GM20431 (cell line): ENCODE results near the gene SEPTIN10.

Source experiments
- in situ Hi-C: fragments of 300-500 bp; cut with MseI, MboI; formaldehyde crosslinking; loops from one replicate; pipeline ENCODE4 v1.15.0; 2020; ENCODE audit warnings: low sequenced_read_pairs; ENCODE audit not compliant: unreplicated experiment

Gene SEPTIN10

DNA sequence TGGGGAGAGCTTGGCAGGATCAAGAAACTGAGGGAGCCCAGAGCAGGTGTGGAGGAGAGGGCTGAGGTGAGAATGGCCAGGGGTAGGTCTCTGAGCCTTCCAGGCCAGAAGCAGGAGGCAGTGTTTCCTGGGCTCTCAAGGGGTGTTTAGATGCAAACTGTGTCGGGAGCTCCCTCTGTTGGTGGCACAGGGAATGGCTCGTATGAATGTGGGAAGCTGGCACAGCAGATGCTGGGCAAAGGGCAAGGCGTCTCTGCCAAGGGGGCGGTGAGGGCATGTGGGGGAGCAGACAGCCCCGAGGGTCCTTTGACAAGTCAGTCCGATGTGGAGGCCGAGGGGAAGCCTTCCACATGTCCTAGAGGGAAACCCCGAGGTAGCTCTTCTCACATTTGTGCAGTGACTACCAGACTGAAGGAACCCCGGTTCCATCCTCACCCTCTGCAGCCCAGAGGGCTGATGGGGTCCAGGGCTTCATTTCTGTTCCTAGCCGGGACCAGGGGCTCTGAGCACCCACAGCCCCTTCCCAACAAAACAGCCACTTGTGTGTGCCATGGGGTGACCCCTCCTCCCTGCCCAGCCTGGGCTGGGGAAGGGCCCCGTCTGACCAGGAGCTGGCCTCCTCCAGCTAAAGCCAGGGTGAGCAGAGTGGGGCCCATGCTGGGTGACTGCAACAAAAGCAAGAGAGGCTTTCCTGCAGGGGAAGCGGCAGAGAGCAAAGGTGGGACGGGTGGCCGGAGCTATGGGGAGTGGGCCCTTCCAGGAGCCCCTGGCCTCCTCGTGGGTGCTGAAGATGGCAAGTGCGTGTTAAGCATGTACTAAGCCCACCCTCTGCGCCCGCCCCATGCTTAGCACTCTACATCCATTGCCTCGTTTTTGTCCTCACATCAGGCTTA is 103.4 kb downstream of the SEPTIN10 start:
- in situ Hi-C loops, result loop anchor here (25.0 kb wide), 1 partner anchor 373 kb away; the partner anchor contains the start of gene SH3RF3

DNA sequence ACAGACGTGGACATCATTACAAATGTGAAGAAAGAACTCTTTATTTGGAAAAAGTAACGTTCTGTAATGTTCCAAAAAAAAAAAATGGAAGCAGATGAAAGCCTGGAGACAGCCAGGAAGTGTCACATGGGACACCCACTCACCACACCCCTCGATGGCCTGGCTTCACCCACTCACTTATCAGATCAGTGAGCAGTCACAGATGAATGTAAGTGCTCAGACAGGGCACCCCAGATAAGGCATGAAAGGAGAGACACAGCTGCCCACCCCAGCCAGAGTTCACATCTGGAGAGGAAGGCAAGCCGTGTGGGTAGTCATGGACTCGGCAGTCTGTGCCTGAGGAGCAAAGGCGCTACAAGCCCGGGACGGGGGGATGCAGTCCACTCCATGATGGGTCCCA is 105.2 kb downstream of the SEPTIN10 start:
- in situ Hi-C loops, result loop anchor here (25.0 kb wide), 1 partner anchor 371 kb away; the partner anchor contains the start of gene SH3RF3

DNA sequence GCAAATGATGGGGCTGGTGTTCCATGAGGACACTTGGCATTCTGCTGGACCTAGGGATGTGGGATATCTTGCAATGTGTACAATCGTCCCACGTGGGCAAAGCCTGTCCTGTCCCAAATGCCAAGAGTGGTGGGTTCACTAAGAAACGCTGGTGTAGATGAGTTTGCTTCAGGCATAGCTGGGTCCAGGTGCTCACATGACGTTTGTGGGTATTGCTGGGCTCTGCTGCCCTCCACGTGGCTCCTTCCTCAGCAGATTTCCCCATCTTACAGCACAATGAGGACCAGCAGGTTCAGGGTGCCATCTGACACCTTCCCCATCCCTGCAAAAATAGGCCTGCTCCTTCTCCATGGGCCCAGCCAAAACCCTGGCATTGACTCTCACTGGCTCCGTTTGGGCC is 105.9 kb downstream of the SEPTIN10 start:
- in situ Hi-C loops, result loop anchor here (25.0 kb wide), 1 partner anchor 371 kb away; the partner anchor contains the start of gene SH3RF3

DNA sequence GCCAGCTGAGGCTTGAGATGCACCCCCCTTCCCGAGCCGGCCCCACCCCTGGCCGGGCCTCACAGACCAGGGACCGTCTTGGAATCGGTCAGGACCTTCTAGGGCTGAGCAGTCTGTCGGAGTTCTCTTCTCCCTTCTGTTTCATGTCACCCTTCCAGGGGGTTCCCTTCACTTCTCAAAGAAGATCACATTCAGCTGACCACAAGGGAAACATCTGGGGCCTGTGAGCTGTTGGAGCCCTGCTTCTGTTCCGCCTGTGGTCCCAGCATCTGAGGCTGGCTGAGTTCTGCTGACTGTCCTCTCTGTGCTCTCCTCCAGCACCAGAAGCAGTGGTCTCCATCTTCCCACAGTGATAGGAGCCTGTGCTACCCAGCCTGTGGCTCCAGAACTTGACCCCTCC is 106.5 kb downstream of the SEPTIN10 start:
- in situ Hi-C loops, result loop anchor here (25.0 kb wide), 1 partner anchor 370 kb away; the partner anchor contains the start of gene SH3RF3

DNA sequence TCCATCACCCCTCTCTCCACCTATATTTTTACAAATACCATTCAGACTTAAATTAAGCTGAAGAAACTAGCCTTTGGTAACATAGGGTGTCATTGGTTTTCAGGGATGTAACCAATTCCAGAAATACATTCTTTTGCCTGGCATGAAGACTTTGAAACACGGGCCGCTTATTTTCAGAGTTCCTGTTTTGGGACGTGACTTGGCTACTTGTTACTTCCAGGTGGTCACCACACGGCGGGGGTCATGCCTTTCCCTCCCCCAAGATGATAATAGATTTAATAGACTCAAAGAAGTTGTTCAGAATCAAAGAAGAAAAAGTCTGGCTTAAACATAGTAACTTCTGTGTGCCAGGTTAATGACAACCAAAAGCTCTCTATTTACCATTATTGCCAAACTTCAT is 110.6 kb downstream of the SEPTIN10 start:
- in situ Hi-C loops, result loop anchor here (25.0 kb wide), 1 partner anchor 366 kb away; the partner anchor contains the start of gene SH3RF3

DNA sequence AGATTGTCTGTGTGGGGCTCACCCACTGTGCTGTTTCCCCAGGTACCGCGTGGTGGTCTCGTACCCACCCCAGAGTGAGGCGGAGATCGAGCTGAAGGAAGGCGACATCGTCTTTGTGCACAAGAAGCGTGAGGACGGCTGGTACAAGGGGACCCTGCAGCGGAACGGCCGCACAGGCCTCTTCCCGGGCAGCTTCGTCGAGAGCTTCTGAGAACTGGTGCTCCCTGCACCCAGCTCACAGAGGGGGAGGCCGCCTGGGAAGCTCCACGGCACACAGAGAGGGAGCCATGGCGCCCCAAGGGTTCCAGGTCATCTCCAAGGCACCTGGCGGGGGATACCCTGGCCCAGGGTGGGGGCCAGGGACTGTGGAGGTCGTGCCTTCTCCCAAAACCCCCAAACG is 112.3 kb downstream of the SEPTIN10 start:
- in situ Hi-C loops, result loop anchor here (25.0 kb wide), 1 partner anchor 364 kb away; the partner anchor contains the start of gene SH3RF3

DNA sequence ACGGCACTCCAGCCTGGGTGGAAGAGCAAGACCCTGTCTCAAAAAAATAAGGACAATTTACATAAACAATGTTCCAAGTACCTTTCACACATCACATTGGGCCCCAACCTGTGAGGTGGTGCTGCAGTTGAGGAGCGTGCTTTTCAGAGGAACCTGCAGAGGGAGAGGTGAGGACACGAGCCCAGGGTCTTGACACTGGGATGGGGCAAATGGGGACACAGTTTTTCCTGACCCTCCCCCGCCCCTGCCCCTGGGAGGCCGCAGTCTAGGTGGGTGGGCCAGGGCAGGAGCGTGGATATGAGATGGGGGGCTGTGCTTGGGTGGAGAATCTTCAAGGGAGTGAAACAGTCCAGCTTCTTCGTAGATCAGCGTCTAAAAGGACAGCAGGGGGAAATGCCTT is 112.9 kb downstream of the SEPTIN10 start:
- in situ Hi-C loops, result loop anchor here (25.0 kb wide), 1 partner anchor 364 kb away; the partner anchor contains the start of gene SH3RF3

DNA sequence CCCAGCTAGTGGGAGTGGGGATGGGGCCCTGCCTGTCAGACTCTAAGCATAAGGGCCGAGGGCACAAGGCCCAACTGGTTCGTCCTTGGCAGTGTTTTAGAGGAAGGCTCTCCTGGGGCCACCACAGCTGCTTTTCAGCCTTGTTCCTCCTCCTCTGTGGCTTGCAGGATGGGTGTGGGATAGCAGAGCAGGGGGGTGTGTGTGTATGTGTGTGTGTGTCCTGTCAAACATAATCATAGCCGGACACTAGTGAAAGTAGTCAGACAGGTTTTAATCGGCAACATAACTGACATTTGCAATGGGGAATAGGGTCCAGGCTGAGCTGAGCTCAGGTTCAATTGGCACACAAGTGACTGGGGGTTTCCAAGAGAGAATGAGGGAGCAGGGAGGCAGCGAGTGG is 114.2 kb downstream of the SEPTIN10 start:
- in situ Hi-C loops, result no loop called here

DNA sequence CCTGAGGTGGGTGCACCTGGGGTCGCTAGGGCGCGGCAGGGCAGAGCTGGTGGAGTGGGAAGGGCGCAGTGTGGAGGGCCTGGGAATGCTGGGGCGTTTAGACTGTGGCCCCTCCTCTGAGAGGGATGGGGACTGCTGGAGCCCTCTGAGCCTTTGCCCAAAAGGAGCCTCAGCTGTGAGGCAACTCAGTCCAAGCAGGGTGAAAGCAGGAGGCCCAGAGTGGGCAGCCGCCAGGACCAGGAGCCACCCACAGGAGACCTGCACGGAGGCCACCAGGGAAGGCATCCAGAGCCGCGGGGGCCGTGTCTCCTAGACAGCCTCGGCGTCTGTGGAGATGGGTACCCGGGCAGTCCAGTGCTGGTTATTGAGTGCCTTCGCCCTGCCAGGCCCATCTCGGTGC is 114.9 kb downstream of the SEPTIN10 start:
- in situ Hi-C loops, result no loop called here

DNA sequence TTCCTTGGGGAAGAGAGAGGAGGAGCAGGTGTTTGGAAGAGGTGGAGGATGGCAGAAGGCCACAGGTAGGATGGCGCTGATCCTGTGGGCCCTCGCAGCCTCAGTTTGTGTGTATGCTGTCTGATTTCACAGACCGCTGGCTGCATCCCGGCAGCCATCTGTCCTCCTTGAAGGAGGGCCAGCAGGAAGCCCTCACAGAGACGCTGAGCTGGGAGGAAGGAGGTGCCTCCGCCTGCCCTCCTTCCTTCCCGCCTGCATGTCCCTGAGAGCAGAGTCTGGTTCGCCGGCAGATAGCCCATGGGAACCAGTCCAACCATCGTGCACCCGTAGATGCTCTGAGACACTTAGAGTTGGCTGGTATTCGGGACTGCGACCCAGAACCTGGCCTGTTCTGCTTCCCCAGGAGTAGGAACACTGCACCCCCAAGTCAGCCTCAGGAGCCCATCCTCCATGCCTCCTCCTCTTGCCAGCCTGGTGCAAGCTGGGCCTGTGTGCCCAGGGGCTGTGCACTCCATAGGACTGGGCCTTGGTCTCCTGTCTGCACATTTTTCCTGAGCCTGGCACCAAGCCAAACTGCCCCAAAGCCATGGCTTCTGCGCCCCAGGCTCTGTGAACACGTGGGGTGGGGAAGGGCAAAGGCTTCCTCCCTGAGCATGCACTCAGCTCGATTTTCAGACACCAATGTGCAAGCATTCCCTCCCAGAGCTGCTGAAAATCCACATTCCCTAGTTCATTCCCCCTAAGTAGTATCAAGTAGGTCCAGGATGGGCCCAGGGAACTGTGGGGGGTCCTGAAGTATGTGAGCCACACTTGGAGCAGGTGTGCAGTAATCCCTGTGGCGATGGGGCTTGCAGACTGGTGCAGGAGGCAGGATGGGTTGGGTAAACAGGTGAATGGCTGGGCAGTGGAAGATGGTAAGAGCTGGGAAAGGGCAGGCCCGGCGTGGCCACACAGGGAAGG is 115.6 kb downstream of the SEPTIN10 start:
- in situ Hi-C loops, result no loop called here

DNA sequence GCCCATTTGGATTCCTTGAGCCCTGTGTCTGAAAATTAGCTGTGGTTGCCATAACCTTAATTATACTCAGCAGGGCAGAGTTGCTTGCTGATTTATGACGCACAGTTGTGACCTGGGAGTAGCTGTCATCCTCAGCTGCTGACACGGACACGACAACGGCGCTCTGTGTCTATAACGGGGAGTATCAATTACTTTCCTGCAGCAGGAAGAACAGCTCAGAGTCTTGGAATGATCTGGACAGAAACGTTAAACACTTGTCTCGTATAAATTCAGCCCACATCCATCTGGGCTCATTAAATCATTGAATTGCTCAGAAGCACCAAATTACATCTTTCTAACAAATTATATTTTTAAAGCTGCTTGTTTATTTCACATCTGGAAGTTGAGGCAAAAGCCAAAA is 116.3 kb downstream of the SEPTIN10 start:
- in situ Hi-C loops, result no loop called here

DNA sequence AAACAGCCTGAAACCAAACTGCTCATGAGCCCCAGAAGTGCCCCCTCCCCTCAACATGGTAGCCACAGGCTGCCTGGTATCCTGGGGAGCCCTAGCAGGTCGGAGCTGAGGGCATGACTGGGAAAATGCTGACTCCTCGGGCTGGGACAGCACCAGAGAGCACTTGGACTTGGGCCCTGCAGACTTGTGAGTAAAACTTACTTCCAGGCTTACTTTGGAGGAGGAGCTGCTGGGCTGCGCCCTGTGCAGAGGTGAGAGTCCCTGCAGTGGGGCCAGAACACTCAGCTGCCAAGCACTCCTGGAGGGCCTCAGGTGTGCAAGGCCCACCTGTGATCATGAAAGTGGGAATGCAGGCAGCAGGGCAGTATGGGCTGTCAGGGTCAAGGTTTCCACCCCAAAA is 119.4 kb downstream of the SEPTIN10 start:
- in situ Hi-C loops, result no loop called here

DNA sequence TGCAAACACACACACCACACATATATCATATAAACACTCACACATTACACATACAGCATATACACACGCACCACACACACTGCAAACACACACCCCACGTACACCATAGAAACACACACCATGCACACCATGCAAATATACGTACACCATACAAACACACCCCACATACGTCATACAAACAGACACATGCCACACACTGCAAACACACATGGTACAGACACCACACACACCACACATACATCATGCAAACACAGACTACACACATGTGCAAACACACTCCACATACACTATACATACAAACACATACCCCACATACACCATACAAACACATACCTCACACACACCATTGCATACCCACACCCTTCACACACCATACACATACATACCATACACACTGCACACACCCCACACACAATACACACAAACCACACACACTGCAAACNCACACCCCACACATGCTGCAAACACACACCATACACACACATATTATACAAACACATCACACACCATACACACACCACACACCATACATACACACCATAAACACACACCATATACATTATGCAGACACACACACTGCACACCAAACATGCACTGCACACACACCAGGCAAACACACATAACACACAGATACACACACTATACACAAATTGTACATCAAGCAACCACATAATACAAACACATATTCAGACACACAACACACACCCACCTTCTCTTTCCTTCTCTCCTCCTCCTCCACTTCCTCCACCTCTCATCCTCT is 120.4 kb downstream of the SEPTIN10 start:
- in situ Hi-C loops, result no loop called here
